ENCODE data around the gene BTBD9.

DNA sequence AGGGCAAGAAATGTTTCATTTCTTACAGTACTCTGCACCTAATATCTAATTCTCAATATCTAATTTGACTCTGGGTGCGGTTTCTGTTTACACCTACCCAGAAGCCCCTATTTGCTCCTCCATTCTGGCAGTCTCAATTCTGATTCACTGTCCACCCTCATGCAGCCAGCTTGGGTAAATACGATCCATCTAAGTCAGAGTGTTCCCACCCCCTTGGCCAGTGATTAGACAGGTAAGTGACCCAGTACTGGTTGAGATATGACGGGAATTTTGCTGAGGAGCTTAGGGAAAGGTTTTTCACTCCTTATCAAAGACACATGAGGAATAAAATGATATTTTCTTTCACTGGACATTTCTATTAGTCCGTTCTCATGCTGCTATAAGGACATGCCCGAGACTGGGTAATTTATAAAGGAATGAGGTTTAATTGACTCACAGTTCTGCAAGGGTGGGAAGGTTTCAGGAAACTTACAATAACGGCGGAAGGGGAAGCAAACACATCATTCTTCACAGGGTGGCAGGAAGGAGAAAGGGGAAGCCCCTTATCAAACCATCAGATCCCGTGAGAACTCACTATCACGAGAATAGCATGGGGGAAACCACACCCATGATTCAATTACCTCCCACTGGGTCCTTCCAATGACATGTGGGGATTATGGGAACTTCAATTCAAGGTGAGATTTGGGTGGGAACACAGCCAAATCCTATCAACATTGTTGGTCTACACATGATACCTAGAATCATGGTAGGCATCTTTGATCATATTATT is 33.9 kb upstream of the BTBD9 start:
- TF ChIP-seq, protein P1, sequence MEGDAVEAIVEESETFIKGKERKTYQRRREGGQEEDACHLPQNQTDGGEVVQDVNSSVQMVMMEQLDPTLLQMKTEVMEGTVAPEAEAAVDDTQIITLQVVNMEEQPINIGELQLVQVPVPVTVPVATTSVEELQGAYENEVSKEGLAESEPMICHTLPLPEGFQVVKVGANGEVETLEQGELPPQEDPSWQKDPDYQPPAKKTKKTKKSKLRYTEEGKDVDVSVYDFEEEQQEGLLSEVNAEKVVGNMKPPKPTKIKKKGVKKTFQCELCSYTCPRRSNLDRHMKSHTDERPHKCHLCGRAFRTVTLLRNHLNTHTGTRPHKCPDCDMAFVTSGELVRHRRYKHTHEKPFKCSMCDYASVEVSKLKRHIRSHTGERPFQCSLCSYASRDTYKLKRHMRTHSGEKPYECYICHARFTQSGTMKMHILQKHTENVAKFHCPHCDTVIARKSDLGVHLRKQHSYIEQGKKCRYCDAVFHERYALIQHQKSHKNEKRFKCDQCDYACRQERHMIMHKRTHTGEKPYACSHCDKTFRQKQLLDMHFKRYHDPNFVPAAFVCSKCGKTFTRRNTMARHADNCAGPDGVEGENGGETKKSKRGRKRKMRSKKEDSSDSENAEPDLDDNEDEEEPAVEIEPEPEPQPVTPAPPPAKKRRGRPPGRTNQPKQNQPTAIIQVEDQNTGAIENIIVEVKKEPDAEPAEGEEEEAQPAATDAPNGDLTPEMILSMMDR (IDR thresholded peaks at IDR 0.05), result no peak
- no peak for TF ChIP-seq POLR2A (IDR thresholded peaks at IDR 0.05)

Measured in Peyer's patch (tissue), 4 donors.